CD4-positive, alpha-beta T cell treated with Interleukin-4 for 4 hours (primary cell): Measurements from ENCODE around the gene KRT81.
"Not testable (repeated sequence)": the region's sequence is repeated elsewhere in the genome, so short reads cannot be mapped to it uniquely, and the experiment has no call there.

Experiments used
- DNase-seq: peaks from one replicate; pipeline ENCODE4 v3.0.0-alpha.2; 2020

The KRT81 gene

GRCh38 chr12:52251367-52252051 is 39.8 kb downstream of the KRT81 start:
- peak; percentile 4 for DNase-seq

DNA sequence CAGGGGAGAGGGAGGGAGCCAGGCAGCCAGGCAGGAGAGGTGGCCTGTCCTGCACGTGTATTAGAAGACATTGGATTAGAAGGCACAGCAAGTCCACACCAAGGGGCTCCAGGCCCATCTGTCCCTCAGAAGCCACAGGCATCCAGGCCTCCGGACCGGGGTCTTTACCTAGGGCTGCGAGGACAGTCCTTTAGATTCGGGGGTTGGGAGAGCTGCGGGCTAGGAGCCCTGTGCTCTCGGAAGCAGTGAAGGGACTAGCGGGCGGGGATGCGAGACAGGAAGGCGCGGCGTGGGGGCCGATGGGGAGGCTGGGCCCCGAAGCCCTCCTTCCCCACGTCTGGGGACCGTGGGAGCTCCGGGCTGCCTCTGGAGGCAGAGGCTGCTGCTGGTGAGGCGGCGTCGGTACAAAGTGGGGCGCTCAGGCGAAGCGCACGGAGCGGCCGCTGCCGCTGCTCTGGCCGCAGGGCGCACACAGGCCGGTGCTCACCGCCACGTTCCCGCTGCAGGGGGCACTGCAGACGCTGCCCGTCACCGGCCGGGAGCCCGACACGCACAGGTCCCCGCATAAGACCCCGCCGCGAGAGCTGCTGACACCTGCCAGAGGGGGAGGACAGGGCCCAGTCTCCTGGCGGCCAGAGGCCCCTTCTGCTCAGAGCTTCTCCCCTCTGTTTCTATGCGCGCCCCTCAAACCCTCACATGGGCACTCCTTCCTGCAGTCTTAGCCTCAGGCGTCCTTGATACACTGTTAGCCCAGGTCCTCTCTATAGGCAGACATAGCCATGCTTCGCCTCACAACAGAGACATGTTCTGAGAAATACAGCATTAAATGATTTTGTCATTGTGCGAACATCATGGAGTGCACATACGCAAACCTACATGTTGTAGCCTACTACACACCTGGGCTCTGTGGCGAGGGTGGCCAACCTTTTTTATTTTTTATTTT is 41.0 kb downstream of the KRT81 start:
- DNase-seq: no peak

GRCh38 chr12:52249511-52250047 is 41.8 kb downstream of the KRT81 start:
- no peak for DNase-seq

- no peak for DNase-seq
These were observed 42.5 kb downstream of the KRT81 start for GRCh38 chr12:52248541-52249461.

- no peak for DNase-seq
These were observed 43.5 kb downstream of the KRT81 start for GRCh38 chr12:52247622-52248540.

- no peak for DNase-seq
These were observed 44.4 kb downstream of the KRT81 start for GRCh38 chr12:52246720-52247621.

DNA sequence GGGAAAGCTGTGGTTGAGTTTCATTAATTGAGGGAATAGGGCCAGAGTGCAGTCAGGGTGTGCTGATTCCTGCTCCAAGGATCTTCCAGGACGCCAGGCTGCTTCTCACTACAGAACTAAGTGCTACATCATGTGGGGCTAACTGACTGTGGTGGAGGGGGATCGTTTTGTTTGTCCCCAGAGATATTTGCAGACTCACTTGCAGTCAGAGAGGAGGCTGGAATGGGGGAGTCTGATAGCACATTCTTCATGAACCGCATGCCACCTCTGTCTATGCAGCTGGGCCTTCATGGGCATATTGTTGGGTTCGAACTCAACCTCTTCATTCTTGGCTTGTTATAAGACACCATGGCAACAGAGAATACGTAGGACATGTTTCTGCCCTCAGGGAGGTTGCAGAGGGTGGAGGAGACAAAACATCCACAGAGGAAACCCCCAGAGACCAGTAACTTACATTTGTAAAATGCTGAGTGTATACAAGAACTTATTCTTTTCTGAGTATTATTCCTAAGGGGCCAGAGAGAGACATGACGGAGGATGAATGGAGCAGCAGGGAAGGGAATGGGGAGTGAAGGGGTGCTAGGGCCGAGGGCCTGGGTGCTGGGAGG is 45.3 kb downstream of the KRT81 start:
- DNase-seq: no peak

GRCh38 chr12:52245259-52245961 is 45.9 kb downstream of the KRT81 start:
- DNase-seq: no peak

DNA sequence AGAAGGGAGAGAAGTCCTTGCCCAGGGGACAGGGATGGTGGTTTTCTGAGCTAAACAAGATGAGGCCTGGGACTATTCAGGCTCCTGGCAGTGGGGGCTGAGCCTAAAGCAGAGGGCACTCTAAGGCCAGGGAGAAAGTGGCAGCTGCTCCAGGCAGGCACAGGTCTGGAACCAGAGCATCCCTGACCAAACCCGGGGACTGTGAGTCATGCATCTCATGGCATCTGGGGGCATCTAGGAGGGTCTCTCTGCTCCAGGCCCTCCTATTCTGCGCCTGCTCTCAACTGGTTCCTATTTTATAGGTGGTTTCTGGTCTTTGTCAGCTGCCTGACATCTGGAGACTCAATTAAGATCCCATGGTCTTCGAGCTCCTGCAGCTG is 46.7 kb downstream of the KRT81 start:
- no peak for DNase-seq

DNA sequence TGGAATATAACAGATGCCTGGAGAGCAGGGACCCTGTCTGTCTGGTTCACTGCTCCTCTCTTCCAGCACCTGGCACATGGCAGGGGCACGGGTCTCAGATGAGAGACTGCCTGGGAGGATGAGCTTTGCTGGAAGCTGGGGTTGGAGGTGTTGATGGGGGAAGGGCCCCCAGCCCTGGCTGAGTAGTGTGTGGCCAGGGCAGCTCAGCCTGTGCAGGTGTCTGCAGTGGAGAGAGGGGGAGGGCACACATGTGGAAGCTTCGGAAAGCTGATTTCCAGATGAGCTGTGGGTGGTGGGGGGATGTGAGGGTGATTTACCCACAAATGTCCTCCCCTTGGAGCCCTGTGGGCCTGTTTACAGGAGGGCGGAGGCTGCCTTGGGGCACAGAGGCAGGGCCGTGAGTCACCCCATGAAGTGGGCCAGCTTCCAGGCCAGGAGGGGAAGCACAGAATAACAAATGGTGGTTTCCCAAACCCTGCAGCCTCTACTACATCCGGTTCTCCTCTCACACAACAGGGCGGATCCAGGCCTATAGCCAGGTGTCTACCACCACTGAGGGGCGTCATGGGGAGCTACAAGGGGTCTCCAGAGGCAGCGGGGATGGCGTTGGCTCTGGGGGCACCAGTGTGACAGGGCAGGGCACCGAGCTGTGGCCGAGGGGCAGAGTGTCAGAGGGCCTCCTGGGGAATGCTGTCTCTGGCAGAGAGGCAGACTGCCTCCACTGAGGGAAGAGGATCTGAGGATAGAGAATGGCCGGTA is 47.3 kb downstream of the KRT81 start:
- peak; percentile 73 for DNase-seq

DNA sequence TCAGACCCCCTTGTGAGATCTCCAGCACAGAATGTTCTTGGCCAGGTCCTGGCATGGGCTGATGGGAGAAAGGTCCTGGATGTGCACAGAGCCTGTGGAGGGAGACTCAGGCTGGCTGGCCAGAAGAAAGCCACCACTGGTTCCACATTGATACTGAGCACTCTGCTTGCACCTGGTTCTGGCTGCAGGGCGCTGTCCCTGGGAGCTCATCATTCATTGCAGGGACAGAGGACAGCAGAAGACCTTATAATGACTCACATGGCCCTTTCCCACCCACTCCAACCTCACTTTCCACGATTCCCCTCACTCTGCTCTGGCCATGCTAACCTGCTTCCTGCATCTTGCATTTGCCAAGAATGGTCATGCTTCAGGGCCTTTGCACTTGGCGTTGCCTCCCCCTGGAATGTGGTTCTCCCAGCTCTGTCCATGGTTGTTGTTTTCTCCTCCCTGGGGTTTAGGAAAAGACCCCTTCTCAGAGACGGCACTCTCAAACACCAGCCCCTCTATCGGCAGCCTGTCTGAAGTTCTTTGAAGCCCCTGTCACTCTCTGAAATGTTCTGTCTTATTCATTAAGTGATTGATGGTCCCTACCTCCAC is 48.0 kb downstream of the KRT81 start:
- DNase-seq: no peak

- DNase-seq: no peak
These were observed 48.7 kb downstream of the KRT81 start for GRCh38 chr12:52242442-52243258.

DNA sequence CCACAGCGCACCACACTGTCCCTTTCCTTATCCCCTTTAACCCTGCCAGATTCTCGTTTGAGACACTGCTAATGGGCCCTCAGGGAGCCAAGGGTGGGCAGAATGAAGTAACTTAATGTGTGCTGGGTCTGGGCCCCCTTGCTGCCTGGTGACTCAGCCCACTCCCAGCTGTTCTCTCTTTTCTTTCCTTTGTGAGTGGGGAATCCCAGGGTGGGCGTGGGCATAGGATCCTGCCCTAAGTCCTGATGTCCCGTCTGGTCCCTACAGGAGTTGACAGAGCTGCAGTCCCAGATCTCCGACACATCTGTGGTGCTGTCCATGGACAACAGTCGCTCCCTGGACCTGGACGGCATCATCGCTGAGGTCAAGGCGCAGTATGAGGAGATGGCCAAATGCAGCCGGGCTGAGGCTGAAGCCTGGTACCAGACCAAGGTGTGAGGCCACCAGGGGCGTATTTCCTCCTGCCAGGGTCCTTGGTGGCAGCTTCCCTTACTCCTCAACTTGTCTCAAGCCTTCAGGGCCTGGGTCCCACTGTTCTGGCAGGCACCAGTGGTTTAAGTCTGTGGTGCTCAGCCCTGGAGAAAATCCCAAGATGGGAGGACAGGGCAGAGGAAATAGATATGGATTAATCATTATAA is 50.0 kb downstream of the KRT81 start:
- no peak for DNase-seq

- not testable (repeated sequence) for DNase-seq
These were observed 51.1 kb downstream of the KRT81 start for GRCh38 chr12:52240247-52240646.

- DNase-seq: no peak
These were observed 51.6 kb downstream of the KRT81 start for GRCh38 chr12:52239767-52240166.

GRCh38 chr12:52238916-52239646 is 52.3 kb downstream of the KRT81 start:
- DNase-seq: no peak
